GM18505 (cell line): ENCODE results near the gene UBE2L6.

Experiments
- ATAC-seq: cut with Tn5 transposase; IDR thresholded peaks from one replicate; pipeline ENCODE4 v1.9.1; 2021; ENCODE audit not compliant: unreplicated experiment
- POLR2A ChIP-seq: IDR thresholded peaks from 4 replicates; pipeline ENCODE4 v1.6.1; 2011; ENCODE audit warnings: borderline replicate concordance; ENCODE audit not compliant: insufficient read depth, insufficient read length; ENCODE audit errors: extremely low read depth

Gene UBE2L6

GRCh38 chr11:57530596-57531507, 36.6 kb downstream of the UBE2L6 start, which contains the start of gene TIMM10:
TSS of gene TIMM10 (minus strand) at chr11:57530754. CDS start at chr11:57530189, 565 bp downstream.
- TF ChIP-seq POLR2A, result peak; percentile 71
- ATAC-seq, result peak; percentile 98

DNA sequence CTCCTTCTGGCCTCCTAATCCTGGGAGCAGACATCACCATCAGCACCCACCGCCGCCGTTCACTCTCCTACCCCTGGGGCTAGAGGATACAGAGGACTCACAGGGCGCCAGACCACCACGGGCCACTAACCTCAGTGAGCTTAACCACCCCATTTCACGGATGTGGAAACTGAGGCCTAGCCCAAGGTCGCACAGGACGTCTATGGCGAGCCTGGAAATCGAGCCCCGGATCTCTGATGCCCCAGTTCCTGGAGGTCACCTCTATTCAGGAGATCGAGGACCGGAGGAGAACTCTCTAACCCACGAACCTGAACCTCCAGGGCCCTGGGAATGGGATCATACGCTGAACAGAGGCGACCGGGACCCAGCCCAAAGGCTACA, 37.3 kb downstream of the UBE2L6 start:
- peak; percentile 3 for ATAC-seq
- TF ChIP-seq POLR2A, result no peak

DNA sequence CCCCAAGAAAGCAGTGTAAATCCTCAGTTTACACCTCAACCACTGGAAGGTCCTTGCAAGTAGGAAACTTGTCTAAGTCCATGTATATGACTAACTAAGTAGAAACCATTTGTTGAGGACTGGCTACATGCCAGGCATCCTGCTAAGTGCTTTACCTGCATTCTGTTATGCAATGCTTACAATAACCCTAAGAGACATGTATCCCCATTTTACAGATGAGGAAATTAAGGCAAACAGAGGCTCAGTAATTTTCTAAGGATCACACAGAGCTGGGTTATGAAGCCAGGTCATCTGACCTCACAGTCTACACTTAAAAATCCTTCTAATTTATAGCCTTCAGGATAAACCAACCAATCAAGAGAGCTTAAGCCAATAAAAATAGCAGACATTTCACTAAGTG, 38.5 kb downstream of the UBE2L6 start:
- no peak for ATAC-seq
- no peak for TF ChIP-seq POLR2A

DNA sequence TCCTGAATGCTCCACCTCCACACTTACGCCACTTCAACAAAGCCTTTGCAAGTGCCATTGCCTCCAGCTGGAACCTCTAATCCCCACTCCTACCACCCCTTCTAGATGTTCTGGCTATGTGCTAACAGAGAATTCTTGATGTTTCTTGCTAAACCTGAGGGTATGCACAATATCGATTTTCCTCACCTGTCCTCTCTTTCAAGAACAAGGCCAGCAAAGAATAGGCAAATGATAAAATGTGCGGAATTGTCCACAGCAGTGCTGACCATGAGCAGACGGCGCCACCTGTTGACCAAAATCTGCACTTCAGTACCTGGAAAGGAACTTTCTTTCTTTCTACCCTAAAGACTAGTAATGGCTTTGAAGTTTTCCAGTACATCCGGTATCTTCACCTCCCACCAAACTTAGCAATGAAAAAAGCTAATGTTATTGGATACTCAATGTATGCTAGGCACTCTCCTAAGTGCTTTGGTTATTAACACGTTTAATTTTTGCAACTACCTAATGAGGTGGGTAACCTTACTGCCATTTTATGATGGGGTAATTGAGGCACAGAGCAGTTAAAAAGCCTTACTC, 40.3 kb downstream of the UBE2L6 start:
- no peak for ATAC-seq
- TF ChIP-seq POLR2A, result no peak

GRCh38 chr11:57523419-57523818, 44.1 kb downstream of the UBE2L6 start:
- no peak for TF ChIP-seq POLR2A
- ATAC-seq, result no peak

DNA sequence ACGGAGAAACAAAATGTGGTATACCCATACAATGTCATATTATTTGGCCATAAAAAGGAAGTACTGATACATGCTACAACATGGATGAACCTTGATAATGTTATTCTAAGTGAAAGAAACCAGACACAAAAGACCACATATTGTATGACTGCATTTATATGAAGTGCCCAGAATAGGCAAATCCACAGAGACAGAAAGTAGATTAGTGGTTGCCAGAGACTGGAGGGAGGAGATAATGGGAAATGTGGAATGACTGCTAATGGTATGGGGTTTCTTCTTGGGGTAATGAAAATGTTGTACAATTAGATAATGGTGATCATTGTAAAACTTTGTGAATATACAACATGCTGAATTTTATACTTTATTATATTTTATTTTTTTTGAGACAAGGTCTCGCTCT, 46.4 kb downstream of the UBE2L6 start:
- ATAC-seq, result no peak
- no peak for TF ChIP-seq POLR2A

DNA sequence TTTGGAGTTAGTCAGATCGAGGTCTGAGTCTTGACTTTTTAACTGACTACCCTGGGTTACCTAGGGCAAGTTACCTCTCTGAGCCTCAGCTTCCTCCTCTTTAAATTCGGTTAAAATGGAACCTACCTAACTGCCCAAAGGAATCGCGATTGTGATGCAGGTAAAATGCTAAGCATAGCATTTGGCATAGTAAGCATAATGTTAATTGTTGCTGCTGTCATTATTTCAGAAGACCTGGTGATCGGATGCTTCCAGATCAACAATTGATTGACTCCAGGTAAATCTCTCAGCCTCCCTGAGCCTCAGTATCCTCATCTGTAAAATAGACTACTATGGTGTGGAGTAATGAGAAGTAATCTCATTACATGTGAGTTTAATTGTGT, 51.4 kb downstream of the UBE2L6 start:
- no peak for ATAC-seq
- TF ChIP-seq POLR2A, result no peak

DNA sequence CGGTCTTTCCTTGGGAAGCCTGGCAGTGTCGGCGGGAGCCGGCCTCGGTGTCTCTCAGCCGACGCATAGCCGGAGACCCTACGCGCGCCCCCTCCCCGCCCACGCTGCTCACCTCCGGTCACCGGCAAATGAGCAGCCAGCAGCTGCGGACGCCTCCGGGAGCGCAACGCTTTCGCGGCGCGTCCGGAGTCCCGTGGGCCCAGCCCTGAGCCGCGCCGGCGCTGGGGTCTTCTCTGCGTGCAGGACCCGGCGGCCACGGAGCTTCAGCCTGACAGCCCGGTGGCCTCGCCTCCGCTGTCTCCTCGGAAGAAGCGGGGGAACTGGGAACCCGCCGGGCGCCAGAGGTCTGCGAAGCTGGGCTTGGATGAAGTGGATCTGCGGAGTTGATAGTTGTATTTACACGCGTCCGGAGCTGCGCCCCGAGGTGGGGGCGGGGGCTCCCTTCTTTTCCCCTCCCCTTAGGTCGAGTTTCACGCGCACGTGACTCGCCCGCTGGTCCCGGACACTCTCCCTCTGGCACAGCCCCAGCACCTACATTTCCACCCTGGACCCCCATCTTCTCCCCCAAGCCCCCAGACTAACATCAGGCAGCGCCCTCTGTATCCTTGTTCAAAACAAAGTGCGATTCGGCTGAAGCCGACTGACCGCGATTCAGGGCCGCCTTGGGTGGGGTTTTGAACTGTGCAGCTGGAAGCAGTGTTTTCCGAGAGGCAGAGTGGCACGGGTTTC, 52.0 kb downstream of the UBE2L6 start, which contains the start of gene SLC43A1:
TSS of gene SLC43A1 (minus strand) at position 371 of the 729 bp plus-strand sequence. CDS start 1,591 bp downstream, outside the sequence.
- ATAC-seq, result peak; percentile 32
- TF ChIP-seq POLR2A, result peak; percentile 45

GRCh38 chr11:57514538-57515331, 52.7 kb downstream of the UBE2L6 start:
- peak; percentile 37 for ATAC-seq
- peak; percentile 16 for TF ChIP-seq POLR2A

DNA sequence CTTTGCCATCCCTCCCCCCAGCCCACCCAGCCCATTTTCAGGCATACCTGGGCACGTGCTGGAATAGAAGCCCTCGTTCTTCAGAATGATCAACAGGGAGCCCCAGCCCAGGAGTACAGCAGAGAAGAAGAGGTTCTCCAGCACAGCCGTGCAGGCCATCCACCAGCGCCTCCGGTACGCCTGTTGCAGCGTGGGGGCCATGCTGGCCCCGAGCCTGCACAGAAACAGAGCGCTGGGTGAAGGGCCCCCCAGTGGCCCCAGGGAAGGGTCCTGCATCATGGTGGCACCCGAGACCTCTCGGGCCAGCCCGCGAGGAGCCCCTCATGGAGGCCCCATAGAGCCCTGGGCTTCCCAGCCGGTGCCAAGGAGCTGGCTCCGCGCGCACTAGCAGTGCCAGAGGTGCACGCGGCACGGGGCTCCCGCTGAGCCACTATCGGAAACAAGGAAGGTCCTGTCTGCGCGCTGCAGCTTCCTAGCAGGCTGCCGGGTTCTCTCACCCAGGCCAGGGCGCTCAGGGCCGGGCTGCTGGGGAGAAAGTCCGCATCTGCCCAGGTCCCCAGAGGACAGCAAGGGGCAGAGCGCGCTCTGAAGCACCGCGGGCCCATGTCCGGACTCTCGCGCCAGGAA, 53.4 kb downstream of the UBE2L6 start:
- ATAC-seq, result peak; percentile 46
- no peak for TF ChIP-seq POLR2A

- ATAC-seq, result no peak
- no peak for TF ChIP-seq POLR2A
These were observed 54.0 kb downstream of the UBE2L6 start for GRCh38 chr11:57513452-57513795.
